Fibroblast of pulmonary artery (primary cell): Measurements from ENCODE around the gene RAF1.
"Not testable (repeated sequence)": the region's sequence is repeated elsewhere in the genome, so short reads cannot be mapped to it uniquely, and the experiment has no call there.

Experiments used
- DNase-seq: peaks from one replicate; pipeline ENCODE4 v3.0.0-alpha.2; 2010; ENCODE audit warnings: low read depth
- H3K4me3 ChIP-seq: replicated peaks from 2 replicates; pipeline ENCODE4 v1.5.1; 2011; ENCODE audit warnings: low read depth, mild to moderate bottlenecking, control low read depth, low read length, moderate library complexity
- CTCF ChIP-seq: IDR thresholded peaks from 2 replicates; pipeline ENCODE4 v1.5.1; 2011; ENCODE audit warnings: mild to moderate bottlenecking, control low read depth, low read length, inconsistent platforms; ENCODE audit errors: missing control alignments

Gene RAF1

GRCh38 chr3:12556690-12557472 is 107.0 kb downstream of the RAF1 start, which contains the start of gene MKRN2:
Gene MKRN2 (plus strand): TSS chr3:12557087. CDS start chr3:12557151, 64 bp downstream.
- peak; percentile 86 for DNase-seq
- no peak for TF ChIP-seq CTCF
- H3K4me3 ChIP-seq, result peak within 1 kb of the TSS; percentile 76

- TF ChIP-seq CTCF, result no peak
- DNase-seq, result no peak
Observed at GRCh38 chr3:12556314-12556689, 107.6 kb downstream of the RAF1 start.

GRCh38 chr3:12553921-12554391 is 110.0 kb downstream of the RAF1 start:
- no peak for TF ChIP-seq CTCF
- peak; percentile 29 for DNase-seq
- peak overlapping the region; percentile 64 for H3K4me3 ChIP-seq

More at GRCh38 chr3:12556314-12556689, 107.6 kb downstream of the RAF1 start:
- H3K4me3 ChIP-seq, result peak overlapping the region; percentile 76

GRCh38 chr3:12549971-12550760 is 113.8 kb downstream of the RAF1 start:
- DNase-seq, result peak; percentile 18
- TF ChIP-seq CTCF, result no peak
- H3K4me3 ChIP-seq, result no peak overlapping the region

GRCh38 chr3:12545473-12545791 is 118.5 kb downstream of the RAF1 start, which contains the start of gene MKRN2OS:
Gene MKRN2OS (minus strand): TSS chr3:12545499. CDS start chr3:12545464, 35 bp downstream.
- DNase-seq, result no peak
- H3K4me3 ChIP-seq, result no peak within 1 kb of the TSS
- no peak for TF ChIP-seq CTCF

- no peak overlapping the region for H3K4me3 ChIP-seq
- DNase-seq, result no peak
- no peak for TF ChIP-seq CTCF
Observed at GRCh38 chr3:12544652-12545472, 119.1 kb downstream of the RAF1 start.

- not testable (repeated sequence) for DNase-seq, H3K4me3 ChIP-seq
Observed at GRCh38 chr3:12543497-12543896, 120.4 kb downstream of the RAF1 start.
